Breast epithelium (tissue), 4 donors: ENCODE data around the gene TWF2. TPM values are rescaled to one million over a fixed set of nuclear protein-coding genes. Genes with fewer than 3 reads are reported as not detected.

Experiments
- DNase-seq, 2 donors: peaks; one replicate each; pipeline ENCODE4 v3.0.0-alpha.2; 2019; ENCODE audit warnings: low spot score in 2 of 2
- H3K27ac ChIP-seq, 2 donors: fragments of 200-600 bp; sonication (generic) in 1 of 2; one replicate each; pipeline ENCODE4 v1.5.1; 2016 to 2019; ENCODE audit warnings: mild to moderate bottlenecking in 1 of 2
- H3K27me3 ChIP-seq, 2 donors: fragments of 200-600 bp; sonication (generic) in 1 of 2; one replicate each; pipeline versions ENCODE4 v1.5.1 to v1.6.0; 2017 to 2019; ENCODE audit warnings: control low read depth in 1 of 2, mild to moderate bottlenecking in 1 of 2
- H3K36me3 ChIP-seq: fragments of 200-600 bp; one replicate; pipeline ENCODE4 v1.5.1; 2019
- H3K4me1 ChIP-seq, 2 donors: fragments of 200-600 bp; sonication (generic); one replicate each; pipeline ENCODE4 v1.5.1; 2016 to 2019; ENCODE audit warnings: control low read depth in 1 of 2
- H3K4me3 ChIP-seq, 3 donors: fragments of 200-600 bp; sonication (generic); 1 replicate in 2 of 3; 2 replicates in 1 of 3; pipeline ENCODE4 v1.5.1; 2016 to 2019; ENCODE audit warnings: mild to moderate bottlenecking in 3 of 3, moderate library complexity in 2 of 3
- H3K9me3 ChIP-seq, 2 donors: fragments of 200-600 bp; sonication (generic) in 1 of 2; one replicate each; pipeline ENCODE4 v1.5.1; 2016 to 2019; ENCODE audit warnings: control low read depth in 1 of 2
- POLR2A ChIP-seq: fragments of 450-650 bp; IDR thresholded peaks from one replicate; pipeline ENCODE4 v1.6.1; 2016; ENCODE audit warnings: antibody characterized with exemption, mild to moderate bottlenecking, moderate library complexity
- POLR2AphosphoS5 ChIP-seq, 3 donors: sonication (generic); formaldehyde crosslinking; IDR thresholded peaks; one replicate each; pipeline ENCODE4 v1.6.1; 2017; ENCODE audit warnings: antibody characterized with exemption in 3 of 3
- intact Hi-C: fragments of 100-400 bp; cut with DNase I; formaldehyde crosslinking; loops from one replicate; pipeline ENCODE4 v1.15.1; 2023; ENCODE audit warnings: low total_unique reads
- total RNA-seq, 3 donors: library from RNA; depleted of rRNA; stranded (reverse); fragments of >200 nt; gene quantifications; one replicate each; pipeline ENCODE4 v1.1.0, GENCODE V29; 2016
- TF ChIP-seq, protein P1 (sequence below), 3 donors: fragments of 450-650 bp; IDR thresholded peaks; one replicate each; pipeline ENCODE4 v1.5.1; 2016 to 2017; ENCODE audit warnings: antibody characterized with exemption in 3 of 3, mild to moderate bottlenecking in 3 of 3, moderate library complexity in 3 of 3

The TWF2 gene
- total RNA-seq, 3 donors from 2014 or later, result 52.7 to 84.5 (median 65.2) TPM

GRCh38 chr3:52182691-52183090 lies 56.3 kb downstream of the TWF2 start:
- Histone ChIP-seq H3K36me3 (no peaks in the 10 kb centered on the region), H3K4me1 (peaks cover 0 to under 1% of the 10 kb centered on the region in 2 donors)
- no peak for DNase-seq

DNA sequence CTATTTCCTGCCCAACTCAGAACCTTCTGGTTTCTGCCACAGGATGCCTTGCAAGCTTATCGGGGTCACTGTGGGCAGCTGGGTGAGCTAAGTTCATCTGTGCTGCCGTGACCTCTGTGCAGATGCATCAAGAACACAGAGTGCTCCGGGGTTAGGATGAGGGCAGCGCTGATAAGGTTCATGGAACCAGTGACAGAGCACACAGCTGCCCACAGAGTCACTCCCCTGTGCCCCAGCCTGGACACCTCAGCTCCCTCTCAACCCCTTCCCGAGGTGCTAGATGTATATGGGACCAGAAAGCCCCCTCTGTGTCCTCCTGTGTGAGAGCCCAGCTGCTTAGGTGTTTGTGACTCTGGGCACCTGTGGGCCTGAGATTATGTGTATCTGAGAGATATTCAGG lies 56.8 kb downstream of the TWF2 start:
- no peak for DNase-seq
- H3K27ac ChIP-seq, result peak overlapping the region; percentile 55 to 63
- TF ChIP-seq, protein P1, sequence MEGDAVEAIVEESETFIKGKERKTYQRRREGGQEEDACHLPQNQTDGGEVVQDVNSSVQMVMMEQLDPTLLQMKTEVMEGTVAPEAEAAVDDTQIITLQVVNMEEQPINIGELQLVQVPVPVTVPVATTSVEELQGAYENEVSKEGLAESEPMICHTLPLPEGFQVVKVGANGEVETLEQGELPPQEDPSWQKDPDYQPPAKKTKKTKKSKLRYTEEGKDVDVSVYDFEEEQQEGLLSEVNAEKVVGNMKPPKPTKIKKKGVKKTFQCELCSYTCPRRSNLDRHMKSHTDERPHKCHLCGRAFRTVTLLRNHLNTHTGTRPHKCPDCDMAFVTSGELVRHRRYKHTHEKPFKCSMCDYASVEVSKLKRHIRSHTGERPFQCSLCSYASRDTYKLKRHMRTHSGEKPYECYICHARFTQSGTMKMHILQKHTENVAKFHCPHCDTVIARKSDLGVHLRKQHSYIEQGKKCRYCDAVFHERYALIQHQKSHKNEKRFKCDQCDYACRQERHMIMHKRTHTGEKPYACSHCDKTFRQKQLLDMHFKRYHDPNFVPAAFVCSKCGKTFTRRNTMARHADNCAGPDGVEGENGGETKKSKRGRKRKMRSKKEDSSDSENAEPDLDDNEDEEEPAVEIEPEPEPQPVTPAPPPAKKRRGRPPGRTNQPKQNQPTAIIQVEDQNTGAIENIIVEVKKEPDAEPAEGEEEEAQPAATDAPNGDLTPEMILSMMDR (IDR thresholded peaks at IDR 0.05), result no peak
- TF ChIP-seq POLR2A (no peak), POLR2AphosphoS5 (IDR thresholded peaks at IDR 0.05) (no peak)
- peaks cover 0 to 4% of the 10 kb centered on the region in 2 donors for H3K4me1 ChIP-seq
- H3K36me3 ChIP-seq, result no peaks in the 10 kb centered on the region
- H3K9me3 ChIP-seq, result no peaks in the 10 kb centered on the region
- intact Hi-C loops, result no loop called here
- H3K27me3 ChIP-seq, result no peaks in the 10 kb centered on the region
- no peak overlapping the region for H3K4me3 ChIP-seq

More at GRCh38 chr3:52182691-52183090, 56.3 kb downstream of the TWF2 start:
- no peaks in the 10 kb centered on the region for H3K9me3 ChIP-seq
- intact Hi-C loops, result no loop called here
- no peak overlapping the region for H3K4me3 ChIP-seq
- H3K27ac ChIP-seq, result no peak overlapping the region
- TF ChIP-seq POLR2AphosphoS5 (IDR thresholded peaks at IDR 0.05) (no peak), POLR2A (no peak)
- no peaks in the 10 kb centered on the region for H3K27me3 ChIP-seq

- TF ChIP-seq POLR2AphosphoS5 (IDR thresholded peaks at IDR 0.05) (no peak), POLR2A (no peak)
- TF ChIP-seq, protein P1 (IDR thresholded peaks at IDR 0.05), result no peak
- no peak for DNase-seq
- no peaks in the 10 kb centered on the region for H3K27me3 ChIP-seq
- intact Hi-C loops, result no loop called here
- no peaks in the 10 kb centered on the region for H3K9me3 ChIP-seq
- H3K27ac ChIP-seq, result peak overlapping the region; percentile 55 to 63
- H3K4me1 ChIP-seq, result peaks cover 6 to 11% of the 10 kb centered on the region in 2 donors
- no peaks in the 10 kb centered on the region for H3K36me3 ChIP-seq
- no peak overlapping the region for H3K4me3 ChIP-seq
These were observed 57.4 kb downstream of the TWF2 start for GRCh38 chr3:52181543-52181942.

Other genes with a start within 250 kb of the TWF2 start
- 1,000 to 10,000 TPM; 1,890 to 2,530 (median 2,229) TPM for gene RPL29, start 243.3 kb downstream of the TWF2 start, total RNA-seq
- gene DUSP7, start 182.6 kb downstream of the TWF2 start, total RNA-seq, result 10 to 100 TPM in 1 of 3 donors, 1 to 10 TPM in 2; 7.0 to 11.1 (median 8.6) TPM
- gene POC1A, start 84.7 kb downstream of the TWF2 start, total RNA-seq, result 1 to 10 TPM; 1.9 to 2.7 (median 2.6) TPM
- 10 to 100 TPM; 25.9 to 34.7 (median 33.3) TPM for gene ALAS1, start 41.0 kb downstream of the TWF2 start, total RNA-seq
- under 1 TPM in 1 of 3 donors, not detected in 2; 0.29 TPM for gene TLR9, start 13.5 kb downstream of the TWF2 start, total RNA-seq
- 10 to 100 TPM; 15.4 to 31.2 (median 20.2) TPM for gene PPM1M, start 6.6 kb upstream of the TWF2 start, total RNA-seq
- 10 to 100 TPM; 49.6 to 53.1 (median 52.1) TPM for gene WDR82, start 39.5 kb upstream of the TWF2 start, total RNA-seq
- 10 to 100 TPM in 1 of 3 donors, 1 to 10 TPM in 2; 7.3 to 17.8 (median 9.5) TPM for gene GLYCTK, start 48.7 kb upstream of the TWF2 start, total RNA-seq
- 10 to 100 TPM in 2 of 3 donors, 1 to 10 TPM in 1; 7.5 to 11.5 (median 10.8) TPM for gene DNAH1, start 77.2 kb upstream of the TWF2 start, total RNA-seq
- gene BAP1, start 170.8 kb upstream of the TWF2 start, total RNA-seq, result 10 to 100 TPM; 51.8 to 78.1 (median 65.5) TPM
- gene PHF7, start 171.5 kb upstream of the TWF2 start, total RNA-seq, result 10 to 100 TPM; 11.8 to 18.1 (median 12.4) TPM
- 100 to 1,000 TPM in 1 of 3 donors, 10 to 100 TPM in 2; 12.3 to 255 (median 70.1) TPM for gene SEMA3G, start 205.9 kb upstream of the TWF2 start, total RNA-seq
- gene TNNC1, start 214.9 kb upstream of the TWF2 start, total RNA-seq, result 1 to 10 TPM in 2 of 3 donors, not detected in 1; 3.7 to 4.2 TPM
- 100 to 1,000 TPM in 2 of 3 donors, 10 to 100 TPM in 1; 67.7 to 119 (median 108) TPM for gene NISCH, start 216.4 kb upstream of the TWF2 start, total RNA-seq